ENCODE results near the gene SPAG5.

DNA sequence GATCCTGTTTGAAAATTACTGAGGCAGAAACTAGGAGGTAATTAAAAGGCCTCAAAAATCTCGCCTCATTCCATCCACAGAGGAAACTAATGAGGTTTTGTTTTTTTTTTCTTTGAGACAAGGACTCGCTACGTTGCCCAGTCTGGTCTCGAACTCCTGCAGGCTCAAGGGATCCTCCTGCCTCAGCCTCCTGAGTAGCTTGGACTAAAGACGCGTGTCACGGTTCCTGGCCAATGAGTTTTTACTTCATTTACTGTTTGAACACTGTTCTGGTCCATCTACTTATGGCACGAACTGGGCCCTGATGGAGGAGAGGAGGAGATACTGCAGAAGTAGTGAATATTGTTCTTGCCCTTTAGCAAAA is 46.7 kb upstream of the SPAG5 start:
- TF ChIP-seq BCL11A (IDR thresholded peaks at IDR 0.05; ENCODE audit: low read depth, low read length) (no peak), POLR2AphosphoS5 (IDR thresholded peaks at IDR 0.05; ENCODE audit: low read length) (no peak)

Data from GM12878 (cell line).